ENCODE measurements around the gene MAP3K12. TPM values are rescaled to one million over a fixed set of nuclear protein-coding genes. Genes with fewer than 3 reads are reported as not detected.
A peak's percentile ranks its signal among the peaks of the same experiment; 100 is the strongest.

Gene MAP3K12
- total and polyA plus RNA-seq, 2 experiments from 2014 or later = 6.6 to 17.9 TPM

- no peaks in the 10 kb centered on the region; the same call in 1 of the 2 replicates for H4K20me1 ChIP-seq (replicated peaks; ENCODE audit: insufficient read depth)
- DNase-seq (ENCODE audit: low spot score) (no peak), ATAC-seq (no peak)
- H3K4me2 ChIP-seq = no peak overlapping the region
- TF ChIP-seq CREB1 (CRISPR knock-in tag; IDR thresholded peaks at IDR 0.05; ENCODE audit: low read depth) (no peak), ZNF331 (CRISPR knock-in tag; IDR thresholded peaks at IDR 0.05; ENCODE audit: low read depth) (no peak), ZNF462 (CRISPR knock-in tag; IDR thresholded peaks at IDR 0.05) (no peak), CTCF (conservative IDR thresholded peaks at IDR 0.05; ENCODE audit: low read depth in 2 of 2) (no peak), POLR2AphosphoS5 (IDR thresholded peaks at IDR 0.05; ENCODE audit: low read depth) (no peak), EZH2 (IDR thresholded peaks at IDR 0.05; ENCODE audit: low read depth, unreplicated experiment) (no peak), EZH2phosphoT487 (IDR thresholded peaks at IDR 0.05; ENCODE audit: unreplicated experiment) (no peak)
- H2AFZ ChIP-seq = no peak overlapping the region
- H3K79me2 ChIP-seq (replicated peaks; ENCODE audit: insufficient read depth) = peaks cover 18% of the 10 kb centered on the region
- no peak overlapping the region for H3K4me3 ChIP-seq
- H3F3A ChIP-seq (replicated peaks; ENCODE audit: low read depth) = peaks cover 16% of the 10 kb centered on the region
- H3K4me1 ChIP-seq (ENCODE audit: insufficient read depth) = peaks cover 43% of the 10 kb centered on the region
- peak overlapping the region; percentile 22; the same call in 2 of the 3 replicates for H3K4me3 Mint-ChIP-seq
- no peaks in the 10 kb centered on the region for H3K36me3 ChIP-seq (ENCODE audit: insufficient read depth)
- H3K9me3 Mint-ChIP-seq = peaks cover 3% of the 10 kb centered on the region
- H3K36me3 Mint-ChIP-seq (ENCODE audit: low read depth) = peaks cover 3% of the 10 kb centered on the region; the same call in 2 of the 3 replicates
- H3K27ac Mint-ChIP-seq = no peak overlapping the region
- no peaks in the 10 kb centered on the region for H3K9me2 ChIP-seq (ENCODE audit: insufficient read depth)
- no peaks in the 10 kb centered on the region for H3K27me3 ChIP-seq (ENCODE audit: insufficient read depth)
- peaks cover 20% of the 10 kb centered on the region for H3K27me3 Mint-ChIP-seq (ENCODE audit: insufficient read depth, low read depth, poor library complexity)
- H3K4me1 Mint-ChIP-seq = peaks cover 62% of the 10 kb centered on the region
- H3K27ac ChIP-seq (ENCODE audit: low read depth) = no peak overlapping the region
Measured at GRCh38 chr12:53496752-53497032, 2.6 kb downstream of the MAP3K12 start.

Measured in GM23338 (cell line).